ENCODE measurements around the gene AHNAK2.

The AHNAK2 gene

GRCh38 chr14:104973385-104974145 lies 4.6 kb downstream of the AHNAK2 start:
- DNase-seq (ENCODE audit: low read depth in 2 of 2): no peak

- DNase-seq (ENCODE audit: low read depth in 2 of 2): no peak
These were observed 5.1 kb downstream of the AHNAK2 start for GRCh38 chr14:104973135-104973384.

- DNase-seq (ENCODE audit: low read depth in 2 of 2): no peak
These were observed 5.7 kb downstream of the AHNAK2 start for GRCh38 chr14:104972301-104973134.

- DNase-seq (ENCODE audit: low read depth in 2 of 2): no peak
These were observed 6.5 kb downstream of the AHNAK2 start for GRCh38 chr14:104971447-104972240.

GRCh38 chr14:104970231-104971068 lies 7.7 kb downstream of the AHNAK2 start:
- DNase-seq (ENCODE audit: low read depth in 2 of 2): no peak

GRCh38 chr14:104969741-104970230 lies 8.4 kb downstream of the AHNAK2 start:
- no peak for DNase-seq (ENCODE audit: low read depth in 2 of 2)

GRCh38 chr14:104968541-104969401 lies 9.4 kb downstream of the AHNAK2 start:
- no peak for DNase-seq (ENCODE audit: low read depth in 2 of 2)

- no peak for DNase-seq (ENCODE audit: low read depth in 2 of 2)
These were observed 10.0 kb downstream of the AHNAK2 start for GRCh38 chr14:104968153-104968527.

- no peak for DNase-seq (ENCODE audit: low read depth in 2 of 2)
These were observed 10.6 kb downstream of the AHNAK2 start for GRCh38 chr14:104967386-104968152.

GRCh38 chr14:104966981-104967385 lies 11.2 kb downstream of the AHNAK2 start:
- DNase-seq (ENCODE audit: low read depth in 2 of 2): no peak

GRCh38 chr14:104966261-104966865 lies 11.8 kb downstream of the AHNAK2 start:
- DNase-seq (ENCODE audit: low read depth in 2 of 2): no peak

- DNase-seq (ENCODE audit: low read depth in 2 of 2): no peak
These were observed 12.5 kb downstream of the AHNAK2 start for GRCh38 chr14:104965561-104966231.

- DNase-seq (ENCODE audit: low read depth in 2 of 2): no peak
These were observed 13.6 kb downstream of the AHNAK2 start for GRCh38 chr14:104964546-104964945.

GRCh38 chr14:104957146-104958113 lies 20.7 kb downstream of the AHNAK2 start:
- DNase-seq (ENCODE audit: low read depth in 2 of 2): no peak

- no peak for DNase-seq (ENCODE audit: low read depth in 2 of 2)
These were observed 21.8 kb downstream of the AHNAK2 start for GRCh38 chr14:104956290-104956890.

GRCh38 chr14:104955396-104955770 lies 22.8 kb downstream of the AHNAK2 start:
- DNase-seq (ENCODE audit: low read depth in 2 of 2): no peak

GRCh38 chr14:104954746-104955395 lies 23.3 kb downstream of the AHNAK2 start:
- DNase-seq (ENCODE audit: low read depth in 2 of 2): no peak
